Uterus (tissue), 2 donors: Measurements from ENCODE around the gene PPIP5K2.

ENCODE experiments used
- POLR2A ChIP-seq, 2 donors: fragments of 450-650 bp; IDR thresholded peaks; one replicate each; pipeline ENCODE4 v1.6.1; 2016; ENCODE audit warnings: antibody characterized with exemption in 2 of 2, mild to moderate bottlenecking in 1 of 2, moderate library complexity in 1 of 2
- TF ChIP-seq, protein P1 (sequence below), 4 experiments: fragments of 200-600 bp in 2 of 4; fragments of 450-650 bp in 2 of 4; sonication (generic) in 2 of 4; IDR thresholded peaks; one replicate each; pipeline ENCODE4 v1.5.1; 2016 to 2019; ENCODE audit warnings: antibody characterized with exemption in 4 of 4, mild to moderate bottlenecking in 2 of 4, moderate library complexity in 1 of 4

- TF ChIP-seq, protein P1, sequence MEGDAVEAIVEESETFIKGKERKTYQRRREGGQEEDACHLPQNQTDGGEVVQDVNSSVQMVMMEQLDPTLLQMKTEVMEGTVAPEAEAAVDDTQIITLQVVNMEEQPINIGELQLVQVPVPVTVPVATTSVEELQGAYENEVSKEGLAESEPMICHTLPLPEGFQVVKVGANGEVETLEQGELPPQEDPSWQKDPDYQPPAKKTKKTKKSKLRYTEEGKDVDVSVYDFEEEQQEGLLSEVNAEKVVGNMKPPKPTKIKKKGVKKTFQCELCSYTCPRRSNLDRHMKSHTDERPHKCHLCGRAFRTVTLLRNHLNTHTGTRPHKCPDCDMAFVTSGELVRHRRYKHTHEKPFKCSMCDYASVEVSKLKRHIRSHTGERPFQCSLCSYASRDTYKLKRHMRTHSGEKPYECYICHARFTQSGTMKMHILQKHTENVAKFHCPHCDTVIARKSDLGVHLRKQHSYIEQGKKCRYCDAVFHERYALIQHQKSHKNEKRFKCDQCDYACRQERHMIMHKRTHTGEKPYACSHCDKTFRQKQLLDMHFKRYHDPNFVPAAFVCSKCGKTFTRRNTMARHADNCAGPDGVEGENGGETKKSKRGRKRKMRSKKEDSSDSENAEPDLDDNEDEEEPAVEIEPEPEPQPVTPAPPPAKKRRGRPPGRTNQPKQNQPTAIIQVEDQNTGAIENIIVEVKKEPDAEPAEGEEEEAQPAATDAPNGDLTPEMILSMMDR (IDR thresholded peaks at IDR 0.05): no peak
- no peak for TF ChIP-seq POLR2A (IDR thresholded peaks at IDR 0.05)
Observed at GRCh38 chr5:103094737-103095136, 25.4 kb upstream of the PPIP5K2 start.
